Endothelial cell of umbilical vein (primary cell): ENCODE measurements around the gene PHF1. TPM values are rescaled to one million over a fixed set of nuclear protein-coding genes. Genes with fewer than 3 reads are reported as not detected.
"Not testable (repeated sequence)": the region's sequence is repeated elsewhere in the genome, so short reads cannot be mapped to it uniquely, and the experiment has no call there.

Source experiments
- BruUV-seq: library from RNA; stranded (reverse); fragments of 400-500 nt; replicated peaks from 2 replicates; lab custom pipeline; 2021; lab: Mats Ljungman, UMichigan
- CTCF ChIA-PET: fragments of 300-600, 350-600 bp; sonication (Branson Sonifier 250); formaldehyde crosslinking; loops from one replicate; lab custom pipeline; 2021; ENCODE audit warnings: antibody characterized with exemption, inconsistent platforms; lab: Charles Lee
- POLR2A ChIA-PET: fragments of 300-600, 350-600 bp; sonication (Branson Sonifier 250); formaldehyde crosslinking; loops from one replicate; lab custom pipeline; 2021; ENCODE audit warnings: antibody characterized with exemption, inconsistent platforms; lab: Charles Lee
- DNase-seq: peaks from one replicate; pipeline ENCODE4 v3.0.0-alpha.2; 2011; ENCODE audit warnings: low read depth, low spot score
- FAIRE-seq: peaks from 2 replicates; lab custom pipeline; 2011; peaks lifted over from hg19 to GRCh38; lab: Jason Lieb, UNC
- H2AFZ ChIP-seq: 2 replicates; pipeline ENCODE4 v1.6.0; 2012; ENCODE audit warnings: low read depth, low read length, control low read depth, inconsistent platforms
- H3K27ac ChIP-seq: 2 replicates; pipeline ENCODE4 v1.5.1; 2011; ENCODE audit warnings: low read depth, mild to moderate bottlenecking, control low read depth, low read length, moderate library complexity; ENCODE audit not compliant: insufficient read depth
- H3K27me3 ChIP-seq, 2 experiments: 2 replicates each; pipeline versions ENCODE4 v1.6.0 to v1.6.1; 2011; ENCODE audit warnings: low read length in 2 of 2, mixed read lengths in 1 of 2; ENCODE audit not compliant: control insufficient read depth in 2 of 2, insufficient read depth in 2 of 2
- H3K36me3 ChIP-seq, 2 experiments: 2 replicates in 1 of 2; 3 replicates in 1 of 2; pipeline ENCODE4 v1.5.1; 2011; ENCODE audit warnings: low read length in 2 of 2, mild to moderate bottlenecking in 1 of 2, moderate library complexity in 1 of 2; ENCODE audit not compliant: control insufficient read depth in 2 of 2, insufficient read depth in 2 of 2; ENCODE audit errors: extremely low read depth in 1 of 2
- H3K4me1 ChIP-seq: 3 replicates; pipeline ENCODE4 v1.5.1; 2011; ENCODE audit warnings: mild to moderate bottlenecking, low read length; ENCODE audit not compliant: control insufficient read depth, insufficient read depth; ENCODE audit errors: extremely low read depth
- H3K4me2 ChIP-seq: 2 replicates; pipeline ENCODE4 v1.6.1; 2011; ENCODE audit warnings: low read length, control low read depth, mixed read lengths; ENCODE audit not compliant: insufficient read depth
- H3K4me3 ChIP-seq, 3 experiments: fragments of 200-600 bp in 1 of 3; sonication (generic), shearing (Covaris generic) in 1 of 3; replicated peaks in 1 of 3; 2 replicates each; pipeline ENCODE4 v1.5.1; 2011 to 2016; ENCODE audit warnings: control low read depth in 3 of 3, low read length in 3 of 3, mild to moderate bottlenecking in 2 of 3, inconsistent platforms in 1 of 3, low read depth in 1 of 3, moderate library complexity in 1 of 3; ENCODE audit not compliant: insufficient read depth in 1 of 3
- H3K79me2 ChIP-seq: 2 replicates; pipeline ENCODE4 v1.6.0; 2012; ENCODE audit warnings: low read length, inconsistent platforms; ENCODE audit not compliant: control insufficient read depth, insufficient read depth
- H3K9ac ChIP-seq: replicated peaks from 2 replicates; pipeline ENCODE3; 2011; ENCODE audit warnings: low read length, control low read depth; ENCODE audit not compliant: insufficient read depth; ENCODE audit errors: extremely low read depth
- H3K9me1 ChIP-seq: replicated peaks from 3 replicates; pipeline ENCODE4 v1.6.0; 2011; ENCODE audit warnings: mild to moderate bottlenecking, low read length; ENCODE audit not compliant: control insufficient read depth, insufficient read depth; ENCODE audit errors: extremely low read depth
- H3K9me3 ChIP-seq: replicated peaks from 2 replicates; pipeline ENCODE4 v1.5.1; 2012; ENCODE audit warnings: low read length, inconsistent platforms; ENCODE audit not compliant: control insufficient read depth, insufficient read depth
- H4K20me1 ChIP-seq: replicated peaks from 2 replicates; pipeline ENCODE3; 2011; ENCODE audit warnings: mild to moderate bottlenecking, low read length; ENCODE audit not compliant: control insufficient read depth, insufficient read depth; ENCODE audit errors: extremely low read depth
- EZH2 ChIP-seq: IDR thresholded peaks from 2 replicates; pipeline ENCODE4 v1.6.1; 2012; ENCODE audit warnings: borderline replicate concordance, low read depth, mild to moderate bottlenecking, moderate library complexity, low read length, inconsistent platforms; ENCODE audit not compliant: severe bottlenecking
- FOS ChIP-seq: IDR thresholded peaks from 2 replicates; pipeline ENCODE4 v1.6.1; 2011; ENCODE audit warnings: mild to moderate bottlenecking, low read length, moderate library complexity, borderline replicate concordance; ENCODE audit not compliant: insufficient read depth
- GATA2 ChIP-seq: IDR thresholded peaks from 2 replicates; pipeline ENCODE4 v1.7.0; 2011; ENCODE audit warnings: low read depth, mild to moderate bottlenecking, moderate library complexity, mixed read lengths, low read length; ENCODE audit not compliant: insufficient read length, insufficient read depth
- JUN ChIP-seq: IDR thresholded peaks from 2 replicates; pipeline ENCODE4 v1.6.1; 2011; ENCODE audit warnings: borderline replicate concordance, low read depth; ENCODE audit not compliant: insufficient read length, insufficient read depth
- MYC ChIP-seq: IDR thresholded peaks from one replicate; pipeline ENCODE4 v1.6.1; 2011; ENCODE audit warnings: mild to moderate bottlenecking, low read depth, low read length
- POLR2A ChIP-seq: IDR thresholded peaks from 2 replicates; pipeline ENCODE4 v1.6.1; 2012; ENCODE audit warnings: low read depth, mild to moderate bottlenecking, control low read depth, low read length
- POLR2AphosphoS5 ChIP-seq: IDR thresholded peaks from 2 replicates; pipeline ENCODE4 v1.6.1; 2012; ENCODE audit warnings: low read depth, mild to moderate bottlenecking, control low read depth, low read length, moderate library complexity; ENCODE audit not compliant: insufficient read depth
- dilution Hi-C: fragments of 300-500 bp; cut with MboI; formaldehyde crosslinking; loops from one replicate; pipeline ENCODE4 v1.15.0; 2019; ENCODE audit warnings: low sequenced_read_pairs; ENCODE audit not compliant: extremely low pct_ligation_motif_present
- intact Hi-C: fragments of 100-400 bp; cut with micrococcal nuclease; formaldehyde crosslinking; loops from one replicate; pipeline ENCODE4 v1.10.0; 2022
- polyA plus RNA-seq, 4 experiments: library from polyadenylated mRNA; depleted of rRNA in 3 of 4; stranded (reverse) in 3 of 4; unstranded in 1 of 4; fragments of >200 nt; gene quantifications; 2 replicates each; pipeline versions ENCODE4 v1.2.1 to v1.2.3, GENCODE V29; 2011 to 2012; ENCODE audit warnings: missing spikeins in 1 of 4
- total RNA-seq: library from RNA; stranded (reverse); gene quantifications from 2 replicates; pipeline ENCODE4 v1.2.3, GENCODE V29; 2021
- TF ChIP-seq, protein P1 (sequence below), 2 donors: IDR thresholded peaks; 1 replicate in 1 of 2; 2 replicates in 1 of 2; pipeline ENCODE4 v1.5.1; 2011; ENCODE audit warnings: low read length in 2 of 2, mild to moderate bottlenecking in 2 of 2, moderate library complexity in 2 of 2, control low read depth in 1 of 2, inconsistent platforms in 1 of 2, low read depth in 1 of 2; ENCODE audit not compliant: insufficient read depth in 1 of 2; ENCODE audit errors: extremely low read depth in 1 of 2
- TF ChIP-seq, protein P2 (sequence below): IDR thresholded peaks from 2 replicates; pipeline ENCODE4 v1.6.1; 2011; ENCODE audit not compliant: insufficient read depth, insufficient read length

PHF1 gene
- total and polyA plus RNA-seq, 2 donors (not counting 3 experiments of a cell fraction or from before 2014, with no cell fraction given) = 32.5 to 53.1 TPM

DNA sequence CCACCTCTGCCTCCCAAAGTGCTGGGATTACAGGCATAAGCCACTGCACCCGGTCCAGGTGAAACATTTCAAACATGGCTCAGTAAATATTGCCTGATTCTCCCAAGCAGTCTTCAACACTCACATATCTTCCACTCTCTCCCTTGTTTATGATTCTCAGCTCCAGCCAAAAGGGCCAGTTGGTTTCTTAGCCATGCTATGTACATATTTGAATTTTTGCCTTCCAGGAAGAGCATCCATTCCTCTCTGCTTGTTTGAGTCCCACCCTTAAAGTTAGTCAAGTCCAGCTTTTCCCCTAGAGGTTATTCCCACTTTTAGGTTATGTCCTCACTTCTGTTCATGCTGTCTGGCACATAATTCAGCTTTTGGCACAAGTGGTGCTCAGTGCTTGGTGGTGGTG is 13.3 kb upstream of the PHF1 start:
- Histone ChIP-seq H2AFZ (no peak overlapping the region), H3K4me1 (peaks cover 21% of the 10 kb centered on the region), H3K79me2 (peaks cover 65% of the 10 kb centered on the region), H3K4me3 (no peak overlapping the region), H3K27ac (no peak overlapping the region), H3K27me3 (no peaks in the 10 kb centered on the region), H3K4me2 (no peak overlapping the region), H3K9ac (no peak overlapping the region), H3K9me3 (no peaks in the 10 kb centered on the region), H3K9me1 (no peaks in the 10 kb centered on the region), H4K20me1 (no peaks in the 10 kb centered on the region), H3K36me3 (peaks cover 2 to 6% of the 10 kb centered on the region in 2 experiments)
- ChIA-PET POLR2A (no interaction called here), CTCF (interaction anchor here (0.7 kb wide), 1 partner anchor 13 kb away, joined by 4 read pairs; the partner anchor contains the start of gene PHF1)
- dilution Hi-C loops = no loop called here
- no TSS peak for BruUV-seq
- intact Hi-C loops = no loop called here
- TF ChIP-seq MYC = no peak
- TF ChIP-seq, protein P1, sequence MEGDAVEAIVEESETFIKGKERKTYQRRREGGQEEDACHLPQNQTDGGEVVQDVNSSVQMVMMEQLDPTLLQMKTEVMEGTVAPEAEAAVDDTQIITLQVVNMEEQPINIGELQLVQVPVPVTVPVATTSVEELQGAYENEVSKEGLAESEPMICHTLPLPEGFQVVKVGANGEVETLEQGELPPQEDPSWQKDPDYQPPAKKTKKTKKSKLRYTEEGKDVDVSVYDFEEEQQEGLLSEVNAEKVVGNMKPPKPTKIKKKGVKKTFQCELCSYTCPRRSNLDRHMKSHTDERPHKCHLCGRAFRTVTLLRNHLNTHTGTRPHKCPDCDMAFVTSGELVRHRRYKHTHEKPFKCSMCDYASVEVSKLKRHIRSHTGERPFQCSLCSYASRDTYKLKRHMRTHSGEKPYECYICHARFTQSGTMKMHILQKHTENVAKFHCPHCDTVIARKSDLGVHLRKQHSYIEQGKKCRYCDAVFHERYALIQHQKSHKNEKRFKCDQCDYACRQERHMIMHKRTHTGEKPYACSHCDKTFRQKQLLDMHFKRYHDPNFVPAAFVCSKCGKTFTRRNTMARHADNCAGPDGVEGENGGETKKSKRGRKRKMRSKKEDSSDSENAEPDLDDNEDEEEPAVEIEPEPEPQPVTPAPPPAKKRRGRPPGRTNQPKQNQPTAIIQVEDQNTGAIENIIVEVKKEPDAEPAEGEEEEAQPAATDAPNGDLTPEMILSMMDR (IDR thresholded peaks at IDR 0.05; ENCODE audit: extremely low read depth in 1 of 2, insufficient read depth in 1 of 2, low read depth in 1 of 2, low read length in 2 of 2) = no peak
- no peak for TF ChIP-seq POLR2A
- TF ChIP-seq EZH2 = no peak
- no peak for TF ChIP-seq FOS
- TF ChIP-seq POLR2AphosphoS5 = no peak
- TF ChIP-seq, protein P2, sequence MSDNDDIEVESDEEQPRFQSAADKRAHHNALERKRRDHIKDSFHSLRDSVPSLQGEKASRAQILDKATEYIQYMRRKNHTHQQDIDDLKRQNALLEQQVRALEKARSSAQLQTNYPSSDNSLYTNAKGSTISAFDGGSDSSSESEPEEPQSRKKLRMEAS = no peak
- no peak for TF ChIP-seq JUN
- no peak for TF ChIP-seq GATA2
- FAIRE-seq (no peak), DNase-seq (no peak)

DNA sequence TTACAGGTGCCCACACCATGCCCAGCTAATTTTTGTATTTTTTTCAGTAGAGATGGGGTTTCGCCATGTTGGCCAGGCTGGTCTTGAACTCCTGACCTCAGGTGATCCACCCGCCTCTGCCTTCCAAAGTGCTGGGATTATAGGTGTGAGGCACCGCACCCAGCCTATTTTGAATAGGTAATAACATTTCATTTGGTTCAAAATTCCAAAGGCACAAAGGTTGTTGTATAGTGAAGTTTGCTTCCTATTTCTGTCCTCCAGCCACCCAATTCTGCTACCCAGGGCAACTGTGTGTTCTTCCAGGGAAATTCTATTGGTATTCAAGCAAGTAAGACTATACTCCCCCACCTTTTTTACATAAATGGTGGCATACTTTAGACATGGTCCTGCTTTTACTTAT is 12.2 kb upstream of the PHF1 start:
- BruUV-seq = not testable (repeated sequence)

DNA sequence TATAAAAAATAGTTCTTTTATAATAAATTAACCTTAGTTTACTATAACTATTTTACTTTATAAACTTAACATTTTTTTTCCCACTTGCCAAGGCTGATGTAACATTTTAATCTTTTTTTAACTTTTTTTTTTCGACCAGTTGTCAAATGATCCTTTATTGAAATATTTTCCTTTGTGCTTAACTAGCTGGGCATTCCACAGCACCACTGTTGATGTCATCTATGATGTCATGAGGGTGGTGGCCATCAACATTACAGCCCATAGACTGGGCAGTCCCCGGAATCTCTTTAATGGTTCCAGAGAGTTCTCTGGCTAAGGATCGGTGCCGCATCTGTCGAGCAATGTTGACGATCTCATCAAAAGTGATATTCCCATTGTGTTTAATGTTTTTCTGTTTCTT is 10.9 kb upstream of the PHF1 start:
- H3K4me2 ChIP-seq, H3K4me3 ChIP-seq, POLR2A ChIA-PET, dilution Hi-C loops, H3K9me1 ChIP-seq, H3K27ac ChIP-seq, H4K20me1 ChIP-seq, DNase-seq, BruUV-seq, H2AFZ ChIP-seq, H3K9me3 ChIP-seq, H3K9ac ChIP-seq, intact Hi-C loops, CTCF ChIA-PET, H3K27me3 ChIP-seq, FAIRE-seq, H3K4me1 ChIP-seq: not testable (repeated sequence)
- H3K36me3 ChIP-seq = peaks cover 13 to 14% of the 10 kb centered on the region in 2 experiments
- peaks cover 46% of the 10 kb centered on the region for H3K79me2 ChIP-seq

More for the DNA sequence above, 12.2 kb upstream of the PHF1 start:
- H3K36me3 ChIP-seq, H3K4me2 ChIP-seq, CTCF ChIA-PET, H2AFZ ChIP-seq, H4K20me1 ChIP-seq, H3K27ac ChIP-seq, dilution Hi-C loops, intact Hi-C loops, DNase-seq, POLR2A ChIA-PET, FAIRE-seq, H3K4me3 ChIP-seq, H3K9me3 ChIP-seq, H3K9me1 ChIP-seq, H3K27me3 ChIP-seq, H3K9ac ChIP-seq: not testable (repeated sequence)
- H3K79me2 ChIP-seq = peaks cover 54% of the 10 kb centered on the region
- H3K4me1 ChIP-seq = peaks cover 12% of the 10 kb centered on the region
